ENCODE measurements around the gene C14orf132.

DNA sequence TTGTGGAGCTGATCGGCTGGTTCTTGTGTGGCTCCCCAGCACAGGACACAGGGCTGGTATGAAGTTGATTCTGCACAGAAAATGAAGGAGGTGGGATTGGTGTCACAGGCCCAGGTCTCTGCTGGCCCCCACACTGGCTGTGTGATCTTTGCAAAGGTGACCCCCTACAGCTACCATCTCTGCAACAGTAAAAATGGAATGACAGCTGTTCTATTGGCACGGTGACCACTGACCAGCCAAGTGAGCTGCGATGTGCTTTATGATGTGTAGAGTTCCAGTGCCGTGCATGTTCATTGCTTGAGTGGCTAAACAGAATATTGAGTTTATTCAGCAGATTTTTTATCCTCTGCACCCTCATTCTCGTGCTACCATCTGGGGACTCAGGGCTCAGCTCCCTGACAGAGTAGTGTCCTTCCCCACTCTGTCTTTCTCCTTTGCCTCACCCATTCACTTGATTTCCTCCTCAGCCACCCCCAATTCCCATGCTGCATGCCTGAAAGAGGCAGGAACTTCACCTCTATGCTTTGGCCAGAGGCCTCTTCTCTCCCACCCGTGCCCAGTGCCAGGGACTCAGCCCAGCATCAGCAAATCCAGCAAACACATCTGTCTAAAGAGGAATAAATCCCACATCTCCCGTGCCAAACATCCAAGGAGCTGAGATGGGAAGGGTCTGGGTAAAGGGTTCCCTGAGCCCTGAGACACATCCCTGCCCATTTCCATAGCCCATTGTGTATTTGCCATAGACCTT is 21.2 kb downstream of the C14orf132 start:
- TF ChIP-seq POLR2A (IDR thresholded peaks at IDR 0.05) = no peak
- TF ChIP-seq, protein P1, sequence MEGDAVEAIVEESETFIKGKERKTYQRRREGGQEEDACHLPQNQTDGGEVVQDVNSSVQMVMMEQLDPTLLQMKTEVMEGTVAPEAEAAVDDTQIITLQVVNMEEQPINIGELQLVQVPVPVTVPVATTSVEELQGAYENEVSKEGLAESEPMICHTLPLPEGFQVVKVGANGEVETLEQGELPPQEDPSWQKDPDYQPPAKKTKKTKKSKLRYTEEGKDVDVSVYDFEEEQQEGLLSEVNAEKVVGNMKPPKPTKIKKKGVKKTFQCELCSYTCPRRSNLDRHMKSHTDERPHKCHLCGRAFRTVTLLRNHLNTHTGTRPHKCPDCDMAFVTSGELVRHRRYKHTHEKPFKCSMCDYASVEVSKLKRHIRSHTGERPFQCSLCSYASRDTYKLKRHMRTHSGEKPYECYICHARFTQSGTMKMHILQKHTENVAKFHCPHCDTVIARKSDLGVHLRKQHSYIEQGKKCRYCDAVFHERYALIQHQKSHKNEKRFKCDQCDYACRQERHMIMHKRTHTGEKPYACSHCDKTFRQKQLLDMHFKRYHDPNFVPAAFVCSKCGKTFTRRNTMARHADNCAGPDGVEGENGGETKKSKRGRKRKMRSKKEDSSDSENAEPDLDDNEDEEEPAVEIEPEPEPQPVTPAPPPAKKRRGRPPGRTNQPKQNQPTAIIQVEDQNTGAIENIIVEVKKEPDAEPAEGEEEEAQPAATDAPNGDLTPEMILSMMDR (IDR thresholded peaks at IDR 0.05) = no peak

All from transverse colon (tissue), 3 donors.